Fibroblast of lung (primary cell): ENCODE data around the gene SALL3.

Experiments
- CTCF ChIP-seq, 2 donors: IDR thresholded peaks in 1 of 2; conservative IDR thresholded peaks in 1 of 2; 1 replicate in 1 of 2; 2 replicates in 1 of 2; pipeline ENCODE4 v1.5.1; 2011 to 2012; ENCODE audit warnings: low read length in 2 of 2, control low read depth in 1 of 2, inconsistent platforms in 1 of 2, low read depth in 1 of 2, mild to moderate bottlenecking in 1 of 2
- EZH2 ChIP-seq: IDR thresholded peaks from 2 replicates; pipeline ENCODE4 v1.5.1; 2012; ENCODE audit warnings: low read length, control low read depth, mild to moderate bottlenecking; ENCODE audit errors: missing control alignments

GRCh38 chr18:78994977-78995582, 15.5 kb downstream of the SALL3 start:
- no peak for TF ChIP-seq EZH2
- TF ChIP-seq CTCF (conservative IDR thresholded peaks at IDR 0.05 in 1 of 2, IDR thresholded peaks at IDR 0.05 in 1 of 2; ENCODE audit: low read depth in 1 of 2, low read length in 2 of 2): no peak
